Measurements from ENCODE around the gene LIMD2.
"Not testable (repeated sequence)": the region's sequence is repeated elsewhere in the genome, so short reads cannot be mapped to it uniquely, and the experiment has no call there.

Gene LIMD2

DNA sequence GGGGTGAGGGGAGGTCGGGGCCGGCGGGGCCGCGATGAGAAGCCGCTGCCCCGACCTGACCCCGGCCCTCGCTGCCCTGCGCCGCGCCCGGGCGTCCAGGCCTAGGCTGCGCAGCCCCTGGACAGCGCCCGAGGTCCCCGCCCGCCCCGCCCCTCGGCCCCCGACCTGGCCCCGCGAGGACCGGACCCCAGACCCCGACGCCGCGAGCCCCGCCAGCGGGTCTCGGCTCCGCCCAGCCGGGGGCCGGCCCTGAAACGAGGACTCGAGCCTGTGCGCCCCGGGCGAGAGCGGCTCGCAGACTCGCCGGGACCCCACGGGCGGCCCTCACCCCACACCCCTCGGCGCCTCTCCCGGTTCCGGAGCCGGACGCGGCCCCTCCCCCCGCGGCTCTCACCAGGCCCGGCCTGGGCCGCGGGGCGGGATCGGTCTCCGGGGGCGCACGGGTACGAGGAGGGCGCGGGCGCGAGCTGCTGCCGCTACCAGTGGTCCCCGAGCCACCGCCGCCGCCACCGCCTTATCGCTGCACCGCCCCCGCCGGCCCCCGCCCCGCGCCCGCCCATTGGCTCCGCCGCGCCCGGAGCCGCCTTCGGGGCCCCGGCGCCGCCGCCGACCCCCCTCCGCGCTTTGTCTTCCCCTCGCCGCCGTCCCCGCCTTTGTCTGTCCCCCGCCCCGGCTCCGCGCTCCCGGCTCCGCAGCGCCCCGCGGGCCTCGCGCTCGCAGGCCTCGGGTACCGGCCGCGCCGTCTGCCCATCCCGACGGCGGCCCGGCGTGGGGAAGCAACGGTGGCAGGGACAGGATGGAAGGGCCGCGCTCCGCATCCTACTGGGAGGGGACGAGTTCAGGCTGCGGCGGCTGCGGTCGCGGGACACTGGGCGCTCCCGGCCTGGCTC, at the start of gene LIMD2:
Gene LIMD2, minus strand, starts transcription at position 488 of the 890 bp plus-strand sequence. CDS start 827 bp downstream, outside the sequence.
- peak; percentile 66 for DNase-seq

DNA sequence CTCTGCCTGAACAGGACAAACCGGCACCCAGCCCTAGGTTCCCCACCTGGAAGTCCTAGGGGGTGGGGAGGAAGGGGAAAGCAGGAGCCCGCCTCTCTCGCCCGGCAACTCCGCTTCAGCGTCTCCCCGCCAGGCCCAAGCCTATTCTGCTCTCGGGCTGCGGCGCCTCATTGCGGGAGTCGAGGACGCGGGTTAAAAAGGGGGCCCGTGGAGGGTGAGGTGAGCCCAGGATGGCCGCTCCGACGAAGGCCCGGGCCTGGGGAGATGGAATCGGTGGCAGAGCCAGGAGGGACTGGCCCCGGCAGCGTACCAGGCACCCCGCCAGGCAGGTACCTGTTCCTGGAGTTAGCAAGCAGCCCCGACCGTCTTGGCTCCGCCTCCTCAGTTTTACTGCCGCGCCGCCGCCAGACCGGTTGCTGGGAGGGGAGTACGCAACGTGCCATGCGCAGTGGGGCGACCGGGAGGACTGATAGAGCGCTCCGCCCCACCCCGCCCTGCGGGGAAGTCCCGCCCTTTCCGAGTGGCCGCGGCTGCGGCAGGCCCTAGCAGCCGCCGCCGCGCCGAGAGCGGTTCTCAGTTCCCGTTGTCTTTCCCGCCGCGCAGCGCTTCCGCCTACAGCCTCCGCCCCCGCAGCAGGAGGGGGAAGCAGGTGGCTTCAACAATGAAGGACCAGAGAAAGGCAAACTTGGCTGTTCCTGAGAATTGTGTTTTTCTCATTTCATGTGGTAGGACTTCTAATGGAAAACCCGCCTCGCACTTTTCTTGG, 41.7 kb upstream of the LIMD2 start, which contains the start of gene STRADA:
Gene STRADA, minus strand, starts transcription at position 392 of the 766 bp plus-strand sequence. CDS start 13,430 bp downstream, outside the sequence.
- DNase-seq: peak; percentile 95

GRCh38 chr17:63741143-63741407, 41.1 kb upstream of the LIMD2 start:
- no peak for DNase-seq

DNA sequence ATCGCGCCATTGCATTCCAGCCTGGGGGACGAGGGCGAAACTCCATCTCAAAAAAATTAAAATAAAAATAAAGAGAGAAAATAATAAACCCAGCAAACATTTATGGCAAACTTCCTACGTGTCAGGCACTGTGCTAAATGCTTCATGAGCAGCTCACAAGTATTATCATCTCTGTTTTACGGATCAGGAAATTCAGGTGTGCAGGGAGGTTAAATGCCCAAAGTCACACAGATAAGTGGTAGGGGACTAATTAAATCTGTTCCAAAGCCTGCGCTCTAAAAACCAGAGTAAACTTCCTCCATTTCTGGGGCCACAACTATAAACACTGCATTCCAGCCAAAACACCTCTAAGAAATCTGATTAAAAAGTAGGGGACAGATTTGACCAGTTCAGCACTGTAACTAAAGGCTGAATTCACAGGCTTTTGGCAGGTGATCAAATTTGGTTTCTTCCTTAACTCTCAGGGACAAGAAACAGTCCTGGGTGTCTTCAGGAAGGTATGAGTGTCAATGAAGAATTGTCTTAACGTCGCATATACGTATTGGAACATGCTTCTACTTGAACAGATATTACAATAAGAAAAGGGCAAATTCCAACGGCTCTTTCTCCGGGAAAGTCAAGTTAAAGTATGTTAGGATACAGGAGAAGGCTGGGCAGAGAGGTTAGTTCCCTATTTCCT, 40.7 kb upstream of the LIMD2 start:
- no peak for DNase-seq

DNA sequence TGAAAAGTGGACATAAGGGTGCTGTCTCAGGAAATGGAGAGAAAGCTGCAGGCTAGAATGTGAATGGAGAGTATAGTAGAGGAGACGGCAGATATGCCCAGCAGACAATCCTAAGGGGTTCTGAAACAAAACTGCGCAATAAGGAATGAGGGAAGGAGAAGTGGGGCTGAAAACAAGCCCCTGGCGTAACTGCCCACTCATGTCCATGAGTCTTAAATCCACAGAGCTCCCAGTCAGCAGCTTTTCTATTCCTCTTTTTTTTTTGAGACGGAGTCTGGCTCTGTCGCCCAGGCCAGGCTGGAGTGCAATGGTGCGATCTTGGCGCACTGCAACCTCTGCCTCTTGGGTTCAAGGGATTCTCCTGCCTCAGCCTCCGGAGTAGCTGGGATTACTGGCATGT, 35.8 kb upstream of the LIMD2 start:
- DNase-seq: no peak

DNA sequence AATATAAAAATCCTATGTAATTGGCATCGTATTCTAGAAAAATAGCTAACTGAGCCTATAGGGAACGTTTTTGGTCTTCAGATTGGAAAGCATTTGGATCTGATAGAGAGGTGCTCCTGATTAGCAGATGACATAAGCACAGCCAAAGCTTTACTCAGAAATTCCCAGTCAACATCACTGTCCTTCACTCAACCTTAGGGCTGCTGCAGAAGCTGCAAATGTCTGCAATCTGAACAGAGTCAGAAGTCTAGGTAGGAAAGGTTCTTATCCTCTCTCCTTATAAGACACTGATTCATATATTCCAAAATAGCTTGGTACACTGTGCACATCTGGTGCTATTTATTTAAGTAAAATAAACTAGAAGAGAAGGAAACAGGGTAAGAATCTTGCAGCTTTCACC, 22.5 kb upstream of the LIMD2 start:
- no peak for DNase-seq

GRCh38 chr17:63720194-63720593, 20.3 kb upstream of the LIMD2 start:
- DNase-seq: not testable (repeated sequence)

DNA sequence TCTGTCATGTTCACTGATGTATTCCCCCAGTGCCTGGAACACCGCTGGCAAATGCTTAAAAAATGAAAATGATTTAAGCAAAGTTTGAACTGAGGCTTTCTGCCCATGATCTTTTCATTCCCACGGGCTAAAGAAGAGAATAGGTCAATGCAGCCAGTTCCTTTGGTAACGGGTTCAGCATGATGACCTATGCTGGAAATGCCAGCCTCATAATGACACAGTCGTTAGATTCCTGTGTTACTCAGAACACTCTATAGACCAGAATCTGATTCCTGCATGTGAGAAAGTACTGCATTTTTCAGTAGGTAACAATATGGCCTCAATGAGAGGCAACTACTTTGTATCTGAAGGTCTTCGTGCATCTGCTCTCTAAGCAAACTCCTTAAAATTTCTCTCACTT, 19.1 kb upstream of the LIMD2 start:
- DNase-seq: no peak

DNA sequence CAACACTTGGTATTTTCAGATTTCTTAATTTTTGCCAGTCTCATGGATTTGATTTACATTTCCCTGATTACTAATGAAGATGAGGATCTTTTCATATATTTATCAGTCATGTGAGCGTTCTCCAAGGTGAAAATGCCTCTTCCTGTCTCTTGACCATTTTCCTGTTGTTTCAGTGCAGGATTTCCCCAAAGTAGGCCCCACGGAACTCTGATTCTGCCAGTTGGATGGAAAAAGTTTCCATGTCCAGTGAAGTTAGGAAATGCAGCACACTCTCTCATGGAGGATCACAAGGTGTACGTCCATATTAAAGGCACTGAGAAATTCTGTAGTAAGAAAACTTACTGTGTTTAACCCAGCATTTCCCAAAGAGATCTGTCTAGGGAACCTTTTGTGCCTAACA, 16.5 kb upstream of the LIMD2 start:
- no peak for DNase-seq

- DNase-seq: no peak
These were observed 14.8 kb upstream of the LIMD2 start for GRCh38 chr17:63714550-63715277.

GRCh38 chr17:63709110-63709509, 9.2 kb upstream of the LIMD2 start:
- no peak for DNase-seq

DNA sequence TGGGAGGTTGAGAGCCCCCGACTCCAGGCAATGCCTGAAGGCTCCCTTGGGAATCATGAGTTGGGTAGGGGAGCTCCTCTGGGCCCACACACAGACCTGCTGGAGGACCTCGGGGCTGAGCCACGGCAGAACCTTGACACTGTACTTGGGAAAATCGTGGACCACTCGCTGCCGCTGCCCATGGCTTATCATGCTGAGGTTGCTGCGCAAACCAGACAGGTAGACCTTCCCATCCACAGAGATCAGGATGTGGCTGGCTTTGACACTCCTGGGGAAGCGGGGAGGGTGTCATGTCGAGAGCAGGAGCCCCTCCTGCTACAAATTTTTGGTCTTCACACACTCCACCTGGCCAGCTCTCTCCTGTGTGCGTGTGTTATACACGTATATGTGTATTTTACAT, 7.2 kb upstream of the LIMD2 start:
- no peak for DNase-seq

- no peak for DNase-seq
These were observed 6.6 kb upstream of the LIMD2 start for GRCh38 chr17:63706336-63707082.

DNA sequence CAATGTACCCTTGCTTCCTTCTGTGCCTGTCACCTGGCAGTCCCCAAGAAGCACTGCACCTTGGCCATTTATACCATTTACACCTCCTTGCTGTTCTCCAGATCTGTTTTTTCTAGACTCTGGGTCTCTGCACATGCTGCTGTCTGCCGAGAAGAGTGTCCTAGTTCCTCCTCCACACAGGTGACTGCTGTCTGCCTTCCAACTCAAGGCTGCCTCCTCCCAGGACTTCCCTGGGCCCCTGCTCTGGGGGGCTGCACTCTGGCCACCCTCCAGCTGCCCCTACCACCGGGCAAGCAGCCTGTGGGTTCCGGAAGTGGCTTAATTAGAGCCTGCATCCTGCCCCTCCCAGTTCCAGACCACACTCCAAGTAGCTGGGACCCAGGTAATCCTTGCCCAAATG, 5.7 kb upstream of the LIMD2 start:
- no peak for DNase-seq

DNA sequence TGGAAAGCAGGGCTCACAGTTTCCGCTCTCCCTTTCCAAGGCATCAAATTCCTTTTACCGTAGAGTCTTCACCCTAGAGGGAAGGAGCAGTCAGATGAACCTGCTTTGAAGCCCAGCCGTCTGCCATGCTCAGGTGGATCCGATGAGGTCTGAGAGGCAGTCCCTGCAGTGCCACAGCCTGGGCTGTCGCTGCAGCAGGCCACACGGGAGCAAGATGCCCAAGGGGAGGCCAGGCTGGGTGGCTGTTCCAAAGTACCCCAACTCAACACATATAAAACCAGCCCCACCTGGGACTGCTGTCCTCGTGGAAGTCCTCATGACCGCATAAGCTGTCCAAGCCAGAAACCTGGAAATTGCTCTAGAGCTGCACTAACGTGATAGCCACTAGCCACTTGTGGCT, 4.9 kb upstream of the LIMD2 start:
- DNase-seq: no peak

DNA sequence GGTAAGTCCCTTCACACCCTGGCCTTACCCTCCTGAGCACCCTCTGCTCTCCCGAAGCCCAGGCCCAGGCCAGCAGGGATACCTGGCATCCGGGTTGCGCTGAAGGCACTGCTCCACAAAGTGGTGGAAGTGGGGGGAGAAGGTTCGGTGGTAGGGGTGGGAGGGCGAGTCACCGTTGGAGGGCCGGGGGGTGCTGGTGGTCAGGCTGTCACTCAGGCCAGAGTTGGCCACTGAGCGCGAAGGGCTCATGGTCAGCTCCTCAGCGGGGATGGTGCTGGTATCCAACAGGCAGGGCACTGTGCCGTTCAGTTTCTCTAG, 4.3 kb upstream of the LIMD2 start:
- DNase-seq: no peak

GRCh38 chr17:63703556-63704258, 3.8 kb upstream of the LIMD2 start:
- no peak for DNase-seq

DNA sequence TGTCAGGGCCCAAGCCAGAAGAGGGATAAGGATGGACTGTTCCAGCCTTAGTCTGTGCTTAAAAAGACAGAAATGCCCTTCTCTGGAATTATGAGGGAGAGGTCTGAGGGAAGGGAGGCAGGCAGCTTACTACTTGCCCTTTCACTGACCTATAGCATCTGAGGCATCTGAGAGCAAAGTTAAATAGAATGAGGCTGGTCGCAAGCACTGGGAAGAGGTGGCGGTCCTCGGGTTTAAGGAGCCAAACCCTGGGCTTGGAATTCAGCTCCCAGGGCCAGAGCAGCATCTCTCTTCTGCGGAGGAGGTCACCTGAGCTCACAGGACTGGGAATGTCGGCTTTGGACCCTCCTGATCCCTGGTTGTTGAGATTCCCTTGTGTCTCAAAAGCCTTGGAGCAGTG, 3.1 kb upstream of the LIMD2 start:
- DNase-seq: no peak

- DNase-seq: no peak
These were observed 2.7 kb upstream of the LIMD2 start for GRCh38 chr17:63702721-63703015.

DNA sequence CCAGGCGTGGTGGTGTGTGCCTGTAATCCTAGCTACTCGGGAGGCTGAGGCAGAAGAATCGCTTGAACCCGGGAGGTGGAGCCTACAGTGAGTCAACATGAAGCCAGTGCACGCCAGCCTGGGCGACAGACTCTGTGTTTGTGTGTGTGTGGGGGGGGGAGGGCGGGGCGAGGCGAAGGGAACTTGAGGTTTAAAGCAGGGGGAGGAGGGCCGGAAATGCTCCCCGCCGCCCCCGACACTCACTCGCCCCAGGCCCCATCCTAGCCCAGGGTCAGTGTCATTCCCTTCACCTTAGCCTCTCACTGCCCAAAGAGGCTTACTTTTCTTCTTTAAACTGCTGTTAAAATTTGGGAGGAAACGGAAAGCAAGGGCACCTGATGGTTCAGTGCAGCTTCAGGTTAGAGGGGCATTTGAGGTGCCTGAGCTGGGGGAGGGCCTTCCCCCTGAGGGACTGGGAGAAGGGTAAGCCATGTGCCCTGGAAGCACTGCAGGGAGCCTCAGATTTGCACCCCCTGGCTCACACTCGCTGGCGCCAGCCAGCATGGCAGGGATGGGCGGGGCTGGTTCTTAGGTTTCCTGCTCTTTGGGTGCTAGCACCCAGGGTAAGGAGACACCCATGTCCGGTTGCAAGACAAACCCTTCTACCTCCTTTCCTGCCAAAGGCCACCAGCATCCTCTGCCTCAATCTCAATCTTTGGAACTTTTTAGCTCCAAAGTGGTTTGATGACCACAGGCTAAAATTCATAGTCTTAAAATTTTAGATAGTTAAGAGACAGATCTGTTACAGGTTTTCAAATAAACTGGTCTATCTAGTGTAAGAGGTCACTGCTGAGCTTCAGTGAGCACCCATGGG, 2.2 kb upstream of the LIMD2 start:
- no peak for DNase-seq

GRCh38 chr17:63701456-63701820, 1.5 kb upstream of the LIMD2 start:
- no peak for DNase-seq

Measured in fibroblast of skin of right quadriceps (primary cell).